ENCODE data around the gene TMEM255B. TPM values are rescaled to one million over a fixed set of nuclear protein-coding genes. Genes with fewer than 3 reads are reported as not detected.

The TMEM255B gene
- total and polyA plus RNA-seq, 2 donors (not counting 3 experiments of a cell fraction or from before 2014, with no cell fraction given) = 105 to 121 TPM

GRCh38 chr13:113821847-113822246 lies 62.8 kb downstream of the TMEM255B start:
- Histone ChIP-seq H4K20me1 (replicated peaks; ENCODE audit: control insufficient read depth, extremely low read depth, insufficient read depth, low read length) (no peaks in the 10 kb centered on the region), H3K4me1 (ENCODE audit: control insufficient read depth, extremely low read depth, insufficient read depth, low read length) (peaks cover 6% of the 10 kb centered on the region), H3K27me3 (ENCODE audit: control insufficient read depth in 2 of 2, insufficient read depth in 2 of 2, low read length in 2 of 2) (no peaks in the 10 kb centered on the region), H3K36me3 (ENCODE audit: control insufficient read depth in 2 of 2, extremely low read depth in 1 of 2, insufficient read depth in 2 of 2, low read length in 2 of 2) (peaks cover 0 to 14% of the 10 kb centered on the region in 2 experiments), H3K9me1 (replicated peaks; ENCODE audit: control insufficient read depth, extremely low read depth, insufficient read depth, low read length) (no peaks in the 10 kb centered on the region), H3K9ac (replicated peaks; ENCODE audit: extremely low read depth, insufficient read depth, low read length) (no peak overlapping the region), H3K4me3 (replicated peaks in 1 of 3; ENCODE audit: insufficient read depth in 1 of 3, low read depth in 1 of 3, low read length in 3 of 3) (no peak overlapping the region), H3K79me2 (ENCODE audit: control insufficient read depth, insufficient read depth, low read length) (no peaks in the 10 kb centered on the region), H2AFZ (ENCODE audit: low read depth, low read length) (no peak overlapping the region), H3K4me2 (ENCODE audit: insufficient read depth, low read length) (no peak overlapping the region), H3K9me3 (replicated peaks; ENCODE audit: control insufficient read depth, insufficient read depth, low read length) (no peaks in the 10 kb centered on the region), H3K27ac (ENCODE audit: insufficient read depth, low read depth, low read length) (no peak overlapping the region)
- no TSS peak for BruUV-seq (replicated peaks)
- ChIA-PET CTCF (interaction anchor here (1.0 to 5.4 kb wide), 5 partner anchors 16 to 125 kb away, joined by 4 to 21 read pairs (median 5); no protein-coding TSS in a partner anchor), POLR2A (no interaction called here)
- TF ChIP-seq MAX (IDR thresholded peaks at IDR 0.05; ENCODE audit: insufficient read depth, insufficient read length) (no peak), EZH2 (IDR thresholded peaks at IDR 0.05; ENCODE audit: borderline replicate concordance, low read depth, low read length, severe bottlenecking) (no peak), FOS (IDR thresholded peaks at IDR 0.05; ENCODE audit: borderline replicate concordance, insufficient read depth, low read length) (no peak), POLR2AphosphoS5 (IDR thresholded peaks at IDR 0.05; ENCODE audit: insufficient read depth, low read depth, low read length) (no peak), GATA2 (IDR thresholded peaks at IDR 0.05; ENCODE audit: insufficient read depth, insufficient read length, low read depth, low read length) (no peak), CTCF (IDR thresholded peaks at IDR 0.05; ENCODE audit: extremely low read depth in 1 of 2, insufficient read depth in 1 of 2, low read depth in 1 of 2, low read length in 2 of 2) (no peak), POLR2A (IDR thresholded peaks at IDR 0.05; ENCODE audit: low read depth, low read length) (no peak), JUN (IDR thresholded peaks at IDR 0.05; ENCODE audit: borderline replicate concordance, insufficient read depth, insufficient read length, low read depth) (no peak), MYC (IDR thresholded peaks at IDR 0.05; ENCODE audit: low read depth, low read length) (no peak)
- DNase-seq (ENCODE audit: low read depth, low spot score) (no peak), FAIRE-seq (no peak)
- dilution Hi-C loops (cut with MboI; ENCODE audit: extremely low pct_ligation_motif_present, low sequenced_read_pairs) (no loop called here), intact Hi-C loops (cut with micrococcal nuclease) (no loop called here)
